ENCODE data around the gene ANXA5.

The ANXA5 gene

GRCh38 chr4:121696581-121697461 is at the start of gene ANXA5:
Gene ANXA5 (minus strand): TSS chr4:121696980. CDS start chr4:121696589, 391 bp downstream.
- H3K36me3 ChIP-seq (ENCODE audit: control insufficient read depth, insufficient read depth, low read length): no peaks in the 10 kb centered on the region
- peak; percentile 91 for DNase-seq (ENCODE audit: extremely low read depth, insufficient read length)
- no peaks in the 10 kb centered on the region for H3K27me3 ChIP-seq (replicated peaks; ENCODE audit: control insufficient read depth, insufficient read depth, low read length)
- H3K4me3 ChIP-seq (replicated peaks; ENCODE audit: low read depth, low read length): peak within 1 kb of the TSS; percentile 92
- TF ChIP-seq CTCF (IDR thresholded peaks at IDR 0.05; ENCODE audit: insufficient read depth, low read length, poor library complexity, severe bottlenecking): peak; percentile 36

- DNase-seq (ENCODE audit: extremely low read depth, insufficient read length): no peak
- H3K4me3 ChIP-seq (replicated peaks; ENCODE audit: low read depth, low read length): no peak overlapping the region
- TF ChIP-seq CTCF (IDR thresholded peaks at IDR 0.05; ENCODE audit: insufficient read depth, low read length, poor library complexity, severe bottlenecking): no peak
- H3K36me3 ChIP-seq (ENCODE audit: control insufficient read depth, insufficient read depth, low read length): no peaks in the 10 kb centered on the region
- H3K27me3 ChIP-seq (replicated peaks; ENCODE audit: control insufficient read depth, insufficient read depth, low read length): no peaks in the 10 kb centered on the region
Observed at GRCh38 chr4:121742794-121743193, 46.0 kb upstream of the ANXA5 start.

GRCh38 chr4:121741751-121742150 is 45.0 kb upstream of the ANXA5 start:
- no peak for TF ChIP-seq CTCF (IDR thresholded peaks at IDR 0.05; ENCODE audit: insufficient read depth, low read length, poor library complexity, severe bottlenecking)
- Histone ChIP-seq H3K27me3 (replicated peaks; ENCODE audit: control insufficient read depth, insufficient read depth, low read length) (no peaks in the 10 kb centered on the region), H3K4me3 (replicated peaks; ENCODE audit: low read depth, low read length) (no peak overlapping the region), H3K36me3 (ENCODE audit: control insufficient read depth, insufficient read depth, low read length) (no peaks in the 10 kb centered on the region)
- DNase-seq (ENCODE audit: extremely low read depth, insufficient read length): no peak

- no peak for DNase-seq (ENCODE audit: extremely low read depth, insufficient read length)
- no peak overlapping the region for H3K4me3 ChIP-seq (replicated peaks; ENCODE audit: low read depth, low read length)
- H3K36me3 ChIP-seq (ENCODE audit: control insufficient read depth, insufficient read depth, low read length): no peaks in the 10 kb centered on the region
- no peaks in the 10 kb centered on the region for H3K27me3 ChIP-seq (replicated peaks; ENCODE audit: control insufficient read depth, insufficient read depth, low read length)
- TF ChIP-seq CTCF (IDR thresholded peaks at IDR 0.05; ENCODE audit: insufficient read depth, low read length, poor library complexity, severe bottlenecking): no peak
Observed at GRCh38 chr4:121740796-121741409, 44.1 kb upstream of the ANXA5 start.

GRCh38 chr4:121739575-121739974 is 42.8 kb upstream of the ANXA5 start:
- H3K4me3 ChIP-seq (replicated peaks; ENCODE audit: low read depth, low read length): no peak overlapping the region
- H3K27me3 ChIP-seq (replicated peaks; ENCODE audit: control insufficient read depth, insufficient read depth, low read length): no peaks in the 10 kb centered on the region
- no peak for DNase-seq (ENCODE audit: extremely low read depth, insufficient read length)
- no peaks in the 10 kb centered on the region for H3K36me3 ChIP-seq (ENCODE audit: control insufficient read depth, insufficient read depth, low read length)
- no peak for TF ChIP-seq CTCF (IDR thresholded peaks at IDR 0.05; ENCODE audit: insufficient read depth, low read length, poor library complexity, severe bottlenecking)

Measured in GM06990 (cell line).